HepG2 (cell line): ENCODE results near the gene MLLT11. TPM values are rescaled to one million over a fixed set of nuclear protein-coding genes. Genes with fewer than 3 reads are reported as not detected.

Source experiments
- CBX2 ChIP-seq, 2 experiments: fragments of 200-600 bp in 1 of 2; sonication (generic); formaldehyde crosslinking in 1 of 2; IDR thresholded peaks; 2 replicates each; pipeline versions ENCODE4 v1.7.0 to v1.8.1; 2018 to 2022; ENCODE audit warnings: low read depth in 2 of 2, low read length in 1 of 2, mild to moderate bottlenecking in 1 of 2, missing genetic modification reagents in 1 of 2
- GABPB1 ChIP-seq: IDR thresholded peaks from 2 replicates; pipeline ENCODE4 v1.6.1; 2016; ENCODE audit warnings: mild to moderate bottlenecking, missing genetic modification reagents, moderate library complexity, missing compliant biosample characterization
- IKZF4 ChIP-seq: sonication (generic); formaldehyde crosslinking; IDR thresholded peaks from 2 replicates; pipeline ENCODE4 v1.5.1; 2020; ENCODE audit warnings: borderline replicate concordance, mild to moderate bottlenecking, low read depth, missing genetic modification reagents; ENCODE audit errors: not compliant biosample characterization
- IRF2 ChIP-seq: IDR thresholded peaks from 2 replicates; pipeline ENCODE4 v1.6.1; 2018; ENCODE audit warnings: missing genetic modification reagents, missing compliant biosample characterization
- LRRFIP1 ChIP-seq: sonication (generic); formaldehyde crosslinking; conservative IDR thresholded peaks from 2 replicates; pipeline ENCODE4 v1.4.0; 2020; ENCODE audit warnings: missing genetic modification reagents
- MYPOP ChIP-seq: sonication (generic); formaldehyde crosslinking; IDR thresholded peaks from 2 replicates; pipeline ENCODE4 v1.8.1; 2023; ENCODE audit warnings: mild to moderate bottlenecking, moderate library complexity, missing genetic modification reagents
- PAWR ChIP-seq: sonication (generic); formaldehyde crosslinking; IDR thresholded peaks from 2 replicates; pipeline ENCODE4 v1.4.0; 2020; ENCODE audit warnings: missing genetic modification reagents, mild to moderate bottlenecking, borderline replicate concordance
- PCBP1 ChIP-seq: fragments of 200-400 bp; formaldehyde crosslinking; IDR thresholded peaks from 2 replicates; pipeline ENCODE4 v1.6.1; 2017; ENCODE audit warnings: mild to moderate bottlenecking, low read depth, low read length, borderline replicate concordance
- POGZ ChIP-seq: sonication (generic); formaldehyde crosslinking; IDR thresholded peaks from 2 replicates; pipeline ENCODE4 v1.4.0; 2020; ENCODE audit warnings: mild to moderate bottlenecking, missing genetic modification reagents
- RFX1 ChIP-seq: fragments of 450-650 bp; IDR thresholded peaks from 2 replicates; pipeline ENCODE4 v1.6.1; 2017
- ZHX2 ChIP-seq, 2 experiments: sonication (generic) in 1 of 2; formaldehyde crosslinking in 1 of 2; IDR thresholded peaks; 2 replicates each; pipeline versions ENCODE4 v1.6.1 to v1.9.0; 2014 to 2022; ENCODE audit warnings: antibody characterized with exemption in 1 of 2, borderline replicate concordance in 1 of 2, inconsistent platforms in 1 of 2, low read depth in 1 of 2, missing genetic modification reagents in 1 of 2
- ZNF629 ChIP-seq: sonication (generic); formaldehyde crosslinking; conservative IDR thresholded peaks from 2 replicates; pipeline ENCODE4 v1.5.0; 2020; ENCODE audit warnings: missing genetic modification reagents
- ZNF724P ChIP-seq: sonication (generic); formaldehyde crosslinking; IDR thresholded peaks from 2 replicates; pipeline ENCODE4 v1.8.0; 2022; ENCODE audit warnings: missing genetic modification reagents, borderline replicate concordance
- ZNF775 ChIP-seq: sonication (generic); formaldehyde crosslinking; IDR thresholded peaks from 2 replicates; pipeline ENCODE4 v1.4.0; 2020; ENCODE audit warnings: missing genetic modification reagents, mild to moderate bottlenecking, moderate library complexity, borderline replicate concordance
- ZNF891 ChIP-seq: sonication (generic); formaldehyde crosslinking; IDR thresholded peaks from 2 replicates; pipeline ENCODE4 v1.5.0; 2020; ENCODE audit warnings: mild to moderate bottlenecking, missing genetic modification reagents
- ZUFSP ChIP-seq: sonication (generic); formaldehyde crosslinking; IDR thresholded peaks from 2 replicates; pipeline ENCODE4 v1.9.0; 2021; ENCODE audit warnings: missing genetic modification reagents, mild to moderate bottlenecking, borderline replicate concordance
- polyA plus RNA-seq, 8 experiments: library from polyadenylated mRNA; depleted of rRNA in 3 of 8; stranded (reverse) in 7 of 8; unstranded in 1 of 8; fragments of >200 nt; fragmentation: Illumina TruSeq in 4 of 8; extraction: Trizol in 4 of 8; gene quantifications; 2 replicates each; pipeline versions ENCODE4 v1.2.1 to v1.2.3, GENCODE V29; 2011 to 2016; ENCODE audit warnings: low read depth in 4 of 8, missing spikeins in 1 of 8, mixed read lengths in 1 of 8; ENCODE audit not compliant: insufficient read depth in 1 of 8
- total RNA-seq, 5 experiments: library from RNA; depleted of rRNA; stranded (reverse); fragments of >200 nt; fragmentation: Illumina TruSeq; extraction: Trizol; gene quantifications; 2 replicates each; pipeline ENCODE4 v1.2.3, GENCODE V29; 2016; ENCODE audit warnings: low read depth in 1 of 5

Gene MLLT11
- total and polyA plus RNA-seq, 2 of the 13 experiments (the other 11 are each of a cell fraction or from before 2014, with no cell fraction given) = 0.21 to 0.22 TPM

- TF ChIP-seq ZHX2 (IDR thresholded peaks at IDR 0.05; ENCODE audit: low read depth) (no peak), ZHX2 (CRISPR knock-in tag; IDR thresholded peaks at IDR 0.05; ENCODE audit: borderline replicate concordance) (no peak), IRF2 (CRISPR knock-in tag) (peak; percentile 66; the same call in 1 of the 2 replicates), PCBP1 (no peak), POGZ (CRISPR knock-in tag) (peak; percentile 65), CBX2 (IDR thresholded peaks at IDR 0.05; ENCODE audit: low read depth, low read length) (no peak), CBX2 (CRISPR knock-in tag; IDR thresholded peaks at IDR 0.05; ENCODE audit: low read depth) (no peak), PAWR (no peak), MYPOP (CRISPR knock-in tag) (no peak), ZUFSP (CRISPR knock-in tag) (no peak), GABPB1 (CRISPR knock-in tag) (peak; percentile 43; the same call in 1 of the 2 replicates), ZNF629 (CRISPR knock-in tag) (peak; percentile 56; the same call in 1 of the 2 replicates), ZNF775 (no peak), RFX1 (no peak), ZNF724P (peak; percentile 58; the same call in 1 of the 2 replicates), ZNF891 (CRISPR knock-in tag) (no peak), LRRFIP1 (no peak), IKZF4 (peak; percentile 47)
Observed at GRCh38 chr1:151012684-151013471, 47.3 kb upstream of the MLLT11 start (continued).
